HG02610 (cell line): ENCODE data around the gene BMPR1A.
"Not testable (repeated sequence)": the region's sequence is repeated elsewhere in the genome, so short reads cannot be mapped to it uniquely, and the experiment has no call there.

Experiments
- ATAC-seq: cut with Tn5 transposase; IDR thresholded peaks from one replicate; pipeline ENCODE4 v1.9.1; 2021; ENCODE audit warnings: mild to moderate bottlenecking, moderate library complexity; ENCODE audit not compliant: unreplicated experiment

The BMPR1A gene

DNA sequence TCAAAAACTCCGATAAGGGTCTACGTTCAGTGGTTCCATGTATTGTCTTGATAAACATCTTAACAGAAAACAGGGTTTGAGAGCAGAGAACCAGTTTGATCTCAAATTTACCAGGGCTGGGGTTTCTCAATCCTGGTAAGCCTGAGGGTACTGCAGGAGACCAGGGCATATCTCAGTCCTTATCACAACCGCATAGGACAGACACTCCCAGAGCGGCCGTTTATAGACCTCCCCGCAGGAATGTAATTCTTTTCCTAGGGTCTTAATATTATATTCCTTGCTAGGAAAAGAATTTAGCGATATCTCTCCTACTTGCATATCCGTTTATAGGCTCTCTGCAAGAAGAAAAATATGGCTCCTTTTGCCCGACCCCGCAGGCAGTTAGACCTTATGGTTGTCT, 196.3 kb downstream of the BMPR1A start:
- not testable (repeated sequence) for ATAC-seq

DNA sequence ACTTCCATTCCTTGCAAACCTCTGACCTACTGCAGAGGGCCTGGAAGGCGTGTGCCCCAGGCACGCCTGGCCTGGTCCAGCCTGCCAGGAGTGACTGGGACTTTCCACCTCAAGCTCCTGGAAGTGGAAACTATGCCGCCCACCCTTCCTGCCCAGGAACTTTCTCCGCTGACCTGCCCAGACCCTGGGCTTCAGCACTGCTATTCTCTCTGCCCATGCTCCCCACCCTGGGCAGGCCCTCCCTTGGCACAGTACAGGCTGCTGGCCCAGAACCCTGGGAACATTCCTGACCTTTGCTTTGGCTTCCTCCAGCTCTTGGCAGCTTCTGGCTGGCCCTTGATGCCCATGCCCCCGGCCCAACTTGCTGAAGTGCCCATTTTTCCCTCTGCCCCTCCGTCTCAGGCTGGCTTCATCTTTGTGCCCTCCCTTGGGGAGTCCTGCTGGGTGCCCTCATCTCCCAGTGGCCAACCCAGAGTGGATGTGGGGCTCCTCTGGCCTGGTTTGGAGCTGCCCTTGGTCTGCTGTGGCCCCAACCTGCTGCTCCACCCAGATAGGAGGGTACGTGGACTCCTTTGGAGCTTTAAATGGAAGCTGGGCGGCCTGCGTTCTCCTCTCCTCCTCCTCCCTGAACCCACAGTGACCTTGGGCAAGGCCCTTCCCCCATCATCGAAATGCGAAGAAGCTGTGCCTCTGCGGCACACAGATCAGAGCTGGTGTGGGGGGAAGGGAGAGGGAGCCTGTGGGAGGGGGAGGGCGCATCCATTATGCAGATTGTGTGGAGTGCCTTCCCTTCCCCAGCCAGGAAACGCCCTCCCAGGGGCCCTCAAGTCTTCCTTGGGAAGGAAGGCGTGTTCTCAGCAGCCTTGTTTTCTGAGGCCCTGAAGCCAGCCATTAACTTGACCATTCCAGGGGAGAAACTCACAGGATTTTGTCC, 197.6 kb downstream of the BMPR1A start:
- ATAC-seq, result no peak

DNA sequence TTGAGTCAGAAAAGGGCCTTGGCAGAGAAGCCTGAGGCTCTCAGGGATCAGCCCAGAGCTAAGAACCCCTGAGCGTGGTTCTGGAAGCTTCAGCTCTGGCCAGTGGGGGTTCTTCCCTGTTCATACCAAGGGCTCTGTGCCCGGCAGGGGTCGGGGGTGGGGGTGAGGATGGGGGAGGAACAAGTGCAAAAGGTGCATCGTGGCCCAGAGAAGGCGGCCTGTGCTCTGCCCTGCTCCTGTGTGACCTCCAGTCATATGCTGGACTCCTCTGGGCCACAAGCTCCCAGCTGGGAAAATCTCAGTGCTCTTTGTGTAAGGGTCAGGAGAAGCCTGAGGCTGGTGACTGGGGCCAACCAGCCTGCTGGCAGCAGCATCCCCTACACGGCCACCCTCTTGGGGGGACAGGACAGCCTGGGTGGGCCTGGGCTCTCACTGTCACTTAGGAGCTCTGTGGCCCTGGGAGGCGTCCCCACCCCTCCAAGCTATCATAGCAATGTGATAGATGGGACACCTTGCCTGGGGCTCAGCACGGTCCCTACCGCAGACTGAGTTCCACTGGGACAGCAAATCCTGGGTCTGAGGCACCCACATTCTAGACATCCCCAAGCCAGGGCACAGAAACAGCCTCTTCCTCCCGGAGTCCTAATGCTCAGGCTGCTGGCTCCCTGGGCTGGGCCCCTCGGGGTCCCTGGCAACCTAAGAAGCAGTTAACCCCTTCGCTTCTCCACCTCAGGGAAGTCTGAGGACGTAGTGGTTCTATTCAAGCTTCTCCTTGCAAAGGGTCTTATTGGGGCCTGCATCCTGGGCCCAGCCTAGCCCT, 198.5 kb downstream of the BMPR1A start:
- ATAC-seq, result no peak

DNA sequence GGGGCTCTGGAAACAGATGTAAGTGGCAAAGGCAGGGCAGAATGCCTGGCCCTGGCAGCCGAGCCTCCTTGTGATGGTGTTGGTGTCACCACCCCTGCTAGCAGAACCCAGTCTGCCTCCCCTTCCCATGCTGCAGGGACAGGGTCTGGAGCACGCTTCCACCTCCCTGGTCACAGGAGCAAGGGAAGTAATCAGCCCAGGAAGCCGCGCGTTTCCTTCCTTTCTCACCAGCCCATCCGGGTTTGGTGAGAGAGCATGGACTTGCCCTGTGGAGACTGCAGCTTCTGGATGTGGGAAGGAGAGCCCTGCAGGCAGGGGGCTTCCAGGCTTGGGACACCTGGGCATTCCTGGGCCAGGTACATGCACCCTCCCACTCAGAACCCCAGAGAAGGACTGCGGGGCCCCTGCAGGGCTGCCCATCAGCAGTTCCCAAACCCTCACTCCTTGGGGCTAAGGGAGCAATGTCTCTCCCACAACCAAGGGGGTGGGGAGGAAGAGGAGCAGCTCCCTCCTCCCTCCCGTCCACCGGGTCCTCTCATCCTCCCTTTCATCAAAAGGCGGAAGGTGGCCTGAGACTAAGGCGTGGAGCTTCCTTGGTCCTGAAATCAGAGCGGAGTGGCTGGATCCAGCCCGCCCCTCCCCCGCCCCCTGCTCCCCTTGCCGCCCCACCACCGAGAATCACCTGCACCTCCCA, 199.2 kb downstream of the BMPR1A start:
- ATAC-seq, result no peak

DNA sequence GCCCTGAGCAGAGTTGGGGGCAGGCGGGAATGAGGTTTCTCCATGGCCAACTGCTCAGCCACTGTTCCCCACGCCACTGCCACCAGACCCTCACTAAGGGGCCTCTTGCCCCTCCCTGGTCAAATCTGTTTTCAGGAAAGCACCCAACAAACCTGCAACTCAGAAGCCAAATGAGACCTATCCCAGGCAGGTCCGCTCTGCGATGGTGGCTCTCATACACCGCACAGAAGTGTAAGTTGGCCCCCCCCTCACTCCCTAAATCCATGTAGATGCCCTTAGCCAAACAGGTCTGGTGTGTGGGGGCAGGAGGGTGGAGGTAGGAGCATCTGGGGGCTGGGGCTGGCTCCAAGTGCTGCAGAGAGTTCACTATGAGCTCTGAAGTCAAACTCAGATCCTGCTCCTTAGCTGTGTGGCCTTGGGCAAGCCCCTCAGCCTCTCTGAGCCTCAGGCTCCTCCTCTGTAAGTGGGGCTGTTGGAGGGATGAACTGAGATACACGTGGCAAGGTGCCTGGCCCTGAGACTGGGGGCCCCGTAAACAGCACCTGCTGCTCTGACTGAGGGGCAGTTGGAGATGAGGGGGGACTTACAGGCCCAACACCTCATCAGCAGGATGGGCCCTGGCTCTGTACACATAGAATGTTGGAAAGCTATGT, 199.9 kb downstream of the BMPR1A start:
- no peak for ATAC-seq

DNA sequence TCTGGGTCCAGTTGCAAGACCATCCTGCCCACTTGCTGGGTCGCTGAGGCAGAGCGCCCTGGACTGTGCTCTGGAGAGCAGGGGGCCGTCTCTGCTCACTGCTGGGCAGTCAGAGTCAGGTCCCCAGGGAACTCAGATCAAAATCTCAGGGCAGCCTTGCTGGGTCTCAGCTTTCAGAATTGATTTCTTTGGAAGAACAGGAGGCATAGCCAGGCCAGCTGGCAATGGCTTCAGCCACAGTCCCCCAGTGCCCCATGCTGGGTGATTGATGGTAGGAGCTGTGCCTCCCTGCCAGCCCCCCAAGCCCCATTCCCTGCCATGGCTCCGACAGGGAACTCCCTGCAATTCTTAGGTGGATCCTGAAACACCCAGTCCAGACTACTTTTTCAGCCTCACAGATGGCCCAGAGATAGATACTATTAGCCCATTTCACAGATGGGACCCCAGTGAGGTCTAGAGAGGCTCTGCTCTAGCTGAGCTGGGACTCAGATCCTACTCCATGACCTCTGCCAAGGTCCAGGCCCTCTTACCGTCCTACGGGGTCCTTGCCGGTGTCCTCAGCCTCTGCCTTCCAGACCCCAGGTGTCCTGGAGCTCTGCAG, 200.5 kb downstream of the BMPR1A start:
- ATAC-seq, result no peak

DNA sequence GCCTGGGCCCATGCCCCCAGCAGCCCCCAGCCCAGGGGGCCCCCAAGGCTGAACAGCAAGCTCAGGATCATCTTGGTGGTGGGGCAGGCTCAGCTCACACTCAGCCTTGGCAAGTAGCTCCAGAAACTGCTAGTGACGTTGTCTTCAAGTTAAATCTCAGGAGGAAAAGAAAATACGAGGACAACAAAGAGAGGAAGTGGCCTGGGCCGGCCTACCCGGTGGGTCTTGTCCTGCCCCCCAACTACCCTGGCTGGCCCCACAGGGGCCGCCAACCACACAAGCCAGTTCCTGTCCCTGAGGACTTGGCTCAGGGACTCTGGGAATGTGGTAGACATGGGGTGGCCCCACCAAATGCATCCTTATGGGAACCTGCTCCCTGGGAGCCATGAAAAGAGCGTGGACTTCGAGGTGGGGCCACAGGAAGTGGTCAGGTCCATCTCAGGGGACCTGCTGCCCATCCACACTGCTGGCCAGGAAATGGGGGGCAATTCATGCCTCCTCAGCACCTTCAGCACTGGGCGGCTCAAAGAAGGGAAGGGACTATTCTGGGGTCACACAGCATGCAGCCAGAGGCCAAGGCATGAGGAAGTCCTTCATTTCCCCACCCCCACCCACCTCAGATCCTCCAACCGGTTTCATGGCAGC, 201.2 kb downstream of the BMPR1A start, which contains the start of gene MMRN2:
Gene MMRN2 (minus strand): TSS at position 145 of the 645 bp plus-strand sequence. CDS start 74 bp downstream, at position 71.
- no peak for ATAC-seq

DNA sequence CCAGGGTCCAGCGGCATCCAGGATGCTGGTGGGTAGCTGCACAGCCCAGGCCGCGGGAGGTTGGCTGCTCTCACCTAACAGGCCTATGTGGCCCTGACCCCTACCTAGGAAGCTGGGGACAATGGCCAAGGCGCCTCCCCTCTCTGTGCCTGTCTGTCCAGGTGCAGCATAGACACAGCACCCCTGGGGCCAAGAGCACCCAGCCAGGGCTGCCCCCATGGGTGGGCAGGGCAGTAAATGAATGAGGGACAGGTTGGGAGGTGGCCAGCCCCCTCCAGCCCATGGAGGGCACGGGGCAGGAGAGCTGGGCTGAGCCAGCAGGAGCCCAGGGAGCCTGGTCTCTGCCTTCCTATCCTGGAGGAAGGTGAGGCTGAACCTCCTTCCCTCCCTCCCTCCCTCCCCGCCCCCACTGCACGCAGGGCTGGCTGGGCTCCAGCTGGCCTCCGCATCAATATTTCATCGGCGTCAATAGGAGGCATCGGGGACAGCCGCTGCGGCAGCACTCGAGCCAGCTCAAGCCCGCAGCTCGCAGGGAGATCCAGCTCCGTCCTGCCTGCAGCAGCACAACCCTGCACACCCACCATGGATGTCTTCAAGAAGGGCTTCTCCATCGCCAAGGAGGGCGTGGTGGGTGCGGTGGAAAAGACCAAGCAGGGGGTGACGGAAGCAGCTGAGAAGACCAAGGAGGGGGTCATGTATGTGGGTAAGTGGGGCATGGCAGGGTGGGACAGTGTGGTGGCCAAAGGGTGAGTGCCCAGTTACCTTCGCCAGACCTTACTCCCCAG, 201.9 kb downstream of the BMPR1A start, which contains the start of gene SNCG:
Gene SNCG (plus strand): TSS at position 484 of the 785 bp plus-strand sequence. CDS start 99 bp downstream, at position 583.
- ATAC-seq, result no peak

DNA sequence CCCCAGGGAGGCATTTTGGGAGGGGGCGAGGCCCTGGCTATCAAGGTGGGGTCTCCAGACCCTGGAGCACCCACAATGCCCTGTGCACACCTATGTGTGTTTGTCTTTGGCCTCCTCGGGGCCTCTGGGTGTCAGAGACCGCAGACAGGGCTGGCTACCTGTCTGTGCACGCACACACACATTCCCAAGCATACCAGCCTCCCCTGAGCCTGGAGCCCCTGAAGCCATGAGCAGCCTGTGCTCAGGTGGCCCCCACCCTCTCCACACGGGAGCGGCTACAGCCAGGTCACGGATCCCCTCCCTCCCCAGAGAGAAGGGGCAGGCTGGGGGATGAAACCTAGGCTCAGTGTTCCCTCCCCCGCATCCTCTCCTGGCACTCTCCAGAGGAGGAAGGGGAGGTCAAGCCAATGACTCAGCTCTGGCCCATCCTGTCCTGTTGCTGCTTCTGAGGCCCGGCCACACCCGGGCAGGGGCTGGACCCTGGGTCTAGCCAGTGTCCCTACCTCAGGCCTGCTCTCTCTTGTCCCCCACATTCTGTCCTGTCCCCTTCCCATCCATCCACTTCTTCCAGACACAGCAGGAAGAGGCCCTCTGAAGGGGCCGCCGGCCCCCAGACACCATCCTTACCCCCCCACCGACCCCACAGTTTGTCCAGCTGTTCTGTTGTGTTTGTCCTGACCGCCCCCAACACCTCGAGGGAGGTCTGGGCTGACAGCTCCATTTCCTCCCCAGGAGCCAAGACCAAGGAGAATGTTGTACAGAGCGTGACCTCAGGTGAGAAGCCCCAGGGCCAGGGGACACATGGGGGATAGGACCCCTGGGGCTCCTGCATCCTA, 202.7 kb downstream of the BMPR1A start:
- no peak for ATAC-seq

DNA sequence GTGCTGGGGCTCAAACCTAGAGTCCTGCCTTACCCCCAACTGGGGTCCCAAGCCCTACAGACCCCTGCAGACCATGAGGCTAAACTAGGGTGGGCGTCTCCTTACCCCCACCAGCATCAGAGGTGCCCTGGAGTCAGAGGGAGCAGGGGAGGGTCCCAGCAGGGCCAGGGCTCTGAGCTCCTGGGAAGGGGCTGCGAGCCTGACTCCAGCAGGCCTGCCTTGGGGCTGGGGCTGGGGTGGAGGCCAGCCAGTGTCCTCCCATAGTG, 203.3 kb downstream of the BMPR1A start:
- no peak for ATAC-seq

DNA sequence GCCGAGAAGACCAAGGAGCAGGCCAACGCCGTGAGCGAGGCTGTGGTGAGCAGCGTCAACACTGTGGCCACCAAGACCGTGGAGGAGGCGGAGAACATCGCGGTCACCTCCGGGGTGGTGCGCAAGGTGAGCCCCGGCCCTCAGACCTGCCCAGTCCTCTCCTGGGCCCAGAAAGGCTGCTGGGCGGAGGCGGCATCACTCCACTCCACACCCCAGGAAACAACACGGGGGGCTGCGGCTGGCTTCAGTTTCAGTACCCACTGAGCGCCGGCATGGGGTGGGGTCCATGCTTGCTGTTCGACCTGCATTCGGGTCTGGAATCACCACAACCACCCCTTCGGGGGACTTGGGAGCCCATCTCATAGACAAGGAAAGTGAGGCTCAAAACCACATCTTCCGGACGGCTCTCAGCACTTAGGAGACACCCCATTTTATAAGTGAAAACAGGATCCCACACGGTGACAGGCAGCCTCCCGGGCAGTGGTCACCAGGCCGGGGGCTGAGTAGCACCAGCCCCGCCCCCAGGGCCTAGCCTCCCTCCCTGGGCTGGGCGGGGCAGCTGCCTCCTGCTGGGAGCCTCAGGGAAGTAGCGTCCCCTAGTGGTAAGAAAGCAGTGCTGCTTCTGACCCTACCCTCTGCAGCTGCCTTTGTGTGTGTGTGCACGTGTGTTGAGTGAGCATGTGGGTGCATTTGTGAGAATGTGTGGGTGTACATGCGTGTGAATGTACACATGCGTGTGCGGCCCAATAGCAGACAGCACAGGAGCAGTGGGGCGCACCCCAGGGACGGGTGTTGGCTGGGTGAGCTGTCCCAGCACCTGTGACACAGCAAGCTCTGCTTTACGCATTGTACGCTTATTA, 203.8 kb downstream of the BMPR1A start:
- ATAC-seq, result peak; percentile 49

DNA sequence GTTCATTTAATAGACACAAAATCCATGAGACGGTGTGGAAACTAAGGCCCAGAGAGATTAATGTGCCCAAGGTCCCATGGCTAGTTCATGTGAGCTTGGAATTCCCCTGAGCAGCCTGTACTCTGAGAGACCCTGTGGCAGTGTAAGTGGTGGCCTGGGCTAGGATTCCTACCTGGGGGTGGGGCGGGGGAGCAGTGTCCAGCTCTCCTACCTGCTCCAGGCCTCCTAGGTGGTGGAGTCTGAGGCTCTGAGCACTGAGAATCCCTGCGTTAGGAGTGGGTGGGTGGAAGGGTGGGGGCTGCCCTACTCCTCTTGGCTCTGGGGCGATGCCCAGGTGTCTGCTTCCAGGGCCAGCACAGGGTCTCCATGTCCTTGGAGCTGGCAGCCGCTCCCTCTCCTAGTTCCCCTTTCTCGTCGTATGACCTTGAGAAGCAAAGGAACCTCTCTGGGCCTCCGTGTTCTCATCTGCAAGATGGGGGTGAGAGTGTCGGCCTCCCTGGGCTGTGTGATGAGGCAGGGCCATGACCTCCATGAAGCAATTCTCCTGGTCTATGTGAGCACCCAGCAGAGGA, 204.5 kb downstream of the BMPR1A start:
- no peak for ATAC-seq

DNA sequence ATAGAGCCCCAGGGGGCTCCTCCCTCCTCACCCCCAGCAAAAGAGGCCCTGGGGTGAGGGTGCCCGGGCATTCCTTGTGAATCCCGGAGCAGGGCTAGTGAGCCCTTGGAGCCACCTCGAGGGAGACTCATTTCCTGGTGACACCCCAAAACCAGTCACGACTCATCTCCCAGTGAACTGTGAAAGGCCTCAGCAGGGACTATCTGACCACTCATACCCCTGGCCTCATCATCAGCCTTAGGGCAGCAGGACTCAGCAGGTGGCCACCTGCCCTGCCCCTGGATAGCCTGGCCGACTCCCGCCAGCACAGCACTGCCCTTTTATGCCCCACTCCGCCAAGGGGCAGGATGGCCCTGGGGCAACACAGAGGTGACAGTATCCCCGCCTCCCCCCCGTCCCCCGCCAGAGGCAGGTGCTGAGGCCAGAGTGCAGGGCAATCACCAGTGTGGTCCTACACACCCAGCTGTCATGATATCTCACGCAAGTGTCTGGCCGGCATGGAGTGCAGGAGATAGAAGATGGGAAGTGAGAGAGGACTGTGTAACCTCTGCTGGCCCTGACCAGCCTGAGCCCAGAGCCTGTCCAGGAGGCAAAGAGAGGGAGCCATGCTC, 205.2 kb downstream of the BMPR1A start:
- ATAC-seq, result no peak

DNA sequence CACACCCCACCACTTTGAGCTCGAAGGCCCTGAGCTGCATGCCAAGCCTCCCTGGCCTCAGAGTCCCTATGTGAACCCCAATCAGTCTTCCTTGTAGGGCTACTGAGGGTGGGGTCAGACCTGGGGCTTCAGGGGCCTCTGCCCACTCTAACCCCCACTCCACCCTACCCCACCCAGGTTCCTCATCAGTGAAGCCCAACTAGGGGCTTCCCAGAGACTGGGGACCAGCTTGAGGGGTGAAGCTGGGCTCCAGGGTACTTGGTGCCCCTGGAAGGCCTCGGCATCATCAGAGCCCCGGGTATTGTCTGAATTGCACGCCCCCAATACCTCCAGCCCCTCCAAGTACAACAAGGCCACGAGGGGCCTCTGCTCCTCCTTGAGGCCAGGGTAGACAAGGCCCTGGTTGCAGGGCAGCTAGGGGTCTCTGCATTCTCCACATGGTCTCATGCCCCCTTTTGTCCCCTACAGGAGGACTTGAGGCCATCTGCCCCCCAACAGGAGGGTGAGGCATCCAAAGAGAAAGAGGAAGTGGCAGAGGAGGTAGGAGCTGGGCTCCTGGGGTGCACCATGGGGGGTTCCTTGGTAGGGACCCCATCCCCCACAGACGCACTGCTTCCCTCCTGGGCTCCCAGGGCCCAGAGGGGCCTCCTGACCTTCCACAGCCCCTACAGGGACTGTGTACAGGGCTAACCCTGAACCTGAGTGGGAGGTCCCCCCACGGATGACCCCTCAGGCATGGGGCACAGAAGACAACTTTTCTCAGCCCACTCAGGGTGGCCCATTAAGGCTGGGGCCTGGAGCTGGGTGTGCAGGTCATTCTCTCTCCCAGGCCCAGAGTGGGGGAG, 205.9 kb downstream of the BMPR1A start:
- ATAC-seq, result no peak

DNA sequence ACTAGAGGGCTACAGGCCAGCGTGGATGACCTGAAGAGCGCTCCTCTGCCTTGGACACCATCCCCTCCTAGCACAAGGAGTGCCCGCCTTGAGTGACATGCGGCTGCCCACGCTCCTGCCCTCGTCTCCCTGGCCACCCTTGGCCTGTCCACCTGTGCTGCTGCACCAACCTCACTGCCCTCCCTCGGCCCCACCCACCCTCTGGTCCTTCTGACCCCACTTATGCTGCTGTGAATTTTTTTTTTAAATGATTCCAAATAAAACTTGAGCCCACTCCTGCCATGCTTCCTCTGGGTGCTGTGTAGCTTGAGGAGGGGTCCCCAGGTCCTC, 206.5 kb downstream of the BMPR1A start:
- no peak for ATAC-seq
